GM23248 (cell line): ENCODE data around the gene OR4A16. TPM values are rescaled to one million over a fixed set of nuclear protein-coding genes. Genes with fewer than 3 reads are reported as not detected.

Experiments used
- DNase-seq: peaks from one replicate; pipeline ENCODE4 v3.0.0-alpha.2; 2015
- H2AFZ ChIP-seq: fragments of 200-600 bp; sonication (generic); 2 replicates; pipeline ENCODE4 v1.6.1; 2016; ENCODE audit warnings: antibody characterized with exemption
- H3F3A ChIP-seq: fragments of 200-600 bp; sonication (generic); 2 replicates; pipeline ENCODE4 v1.6.1; 2016; ENCODE audit warnings: mild to moderate bottlenecking, antibody characterized with exemption, mixed run types; ENCODE audit not compliant: insufficient read depth
- H3K27ac ChIP-seq: fragments of 200-600 bp; sonication (generic); 2 replicates; pipeline ENCODE4 v1.5.1; 2016; ENCODE audit warnings: mild to moderate bottlenecking
- H3K27me3 ChIP-seq: fragments of 200-600 bp; sonication (generic); replicated peaks from 2 replicates; pipeline ENCODE4 v1.6.1; 2016; ENCODE audit warnings: mild to moderate bottlenecking; ENCODE audit not compliant: insufficient read depth
- H3K36me3 ChIP-seq: fragments of 200-600 bp; sonication (generic); 2 replicates; pipeline ENCODE4 v1.6.1; 2016; ENCODE audit warnings: low read depth, mild to moderate bottlenecking
- H3K4me1 ChIP-seq: fragments of 200-600 bp; sonication (generic); 2 replicates; pipeline ENCODE4 v1.6.1; 2016; ENCODE audit warnings: mild to moderate bottlenecking; ENCODE audit not compliant: insufficient read depth
- H3K4me2 ChIP-seq: fragments of 200-600 bp; sonication (generic); one replicate; pipeline ENCODE4 v1.6.1; 2016; ENCODE audit warnings: mild to moderate bottlenecking; ENCODE audit not compliant: unreplicated experiment
- H3K4me3 ChIP-seq: fragments of 200-600 bp; sonication (generic); 2 replicates; pipeline ENCODE4 v1.5.1; 2016; ENCODE audit warnings: mild to moderate bottlenecking
- H3K79me2 ChIP-seq: fragments of 200-600 bp; sonication (generic); 2 replicates; pipeline ENCODE4 v1.6.1; 2016; ENCODE audit warnings: mild to moderate bottlenecking; ENCODE audit not compliant: insufficient read depth
- H3K9ac ChIP-seq: fragments of 200-600 bp; sonication (generic); 2 replicates; pipeline ENCODE4 v1.6.1; 2016; ENCODE audit warnings: mild to moderate bottlenecking
- H3K9me2 ChIP-seq: fragments of 200-600 bp; sonication (generic); 2 replicates; pipeline ENCODE4 v1.6.1; 2016; ENCODE audit warnings: mixed run types, mild to moderate bottlenecking, moderate library complexity; ENCODE audit not compliant: insufficient read depth
- H3K9me3 ChIP-seq: fragments of 200-600 bp; sonication (generic); one replicate; pipeline ENCODE4 v1.6.1; 2017; ENCODE audit warnings: low read depth
- H4K20me1 ChIP-seq: fragments of 200-600 bp; sonication (generic); 2 replicates; pipeline ENCODE4 v1.6.0; 2016; ENCODE audit not compliant: insufficient read depth
- EZH2 ChIP-seq: fragments of 200-600 bp; sonication (generic); IDR thresholded peaks from 2 replicates; pipeline ENCODE4 v1.6.1; 2018; ENCODE audit warnings: antibody characterized with exemption, mild to moderate bottlenecking; ENCODE audit not compliant: insufficient read depth, poor library complexity, severe bottlenecking
- EZH2phosphoT487 ChIP-seq: fragments of 200-600 bp; sonication (generic); IDR thresholded peaks from 2 replicates; pipeline ENCODE4 v1.6.1; 2018; ENCODE audit warnings: antibody characterized with exemption, moderate library complexity, mild to moderate bottlenecking, low read depth; ENCODE audit not compliant: insufficient read depth
- WGBS, 2 experiments: methylation state at CpG; one replicate each; pipeline ENCODE4 v1.1.6; 2015 to 2017; ENCODE audit warnings: low lambda C conversion rate in 2 of 2, low coverage in 1 of 2; ENCODE audit errors: missing lambda C conversion rate in 2 of 2; 5-methylcytosine and 5-hydroxymethylcytosine counted together
- in situ Hi-C: fragments of 300-500 bp; cut with MboI; formaldehyde crosslinking; loops from 2 replicates; pipeline ENCODE4 v1.15.0; 2020
- polyA plus RNA-seq: library from polyadenylated mRNA; unstranded; fragments of >200 nt; fragmentation: Nextera tagmentation; extraction: Ambion mirVana; gene quantifications from 2 replicates; pipeline ENCODE4 v1.2.1, GENCODE V29; 2016
- total RNA-seq: library from RNA; depleted of rRNA; stranded (reverse); fragments of >200 nt; shearing (Covaris generic); gene quantifications from 2 replicates; pipeline ENCODE4 v1.2.3, GENCODE V29; 2014; rRNA removed

The OR4A16 gene
- total and polyA plus RNA-seq, 2 experiments from 2014 or later: not detected

DNA sequence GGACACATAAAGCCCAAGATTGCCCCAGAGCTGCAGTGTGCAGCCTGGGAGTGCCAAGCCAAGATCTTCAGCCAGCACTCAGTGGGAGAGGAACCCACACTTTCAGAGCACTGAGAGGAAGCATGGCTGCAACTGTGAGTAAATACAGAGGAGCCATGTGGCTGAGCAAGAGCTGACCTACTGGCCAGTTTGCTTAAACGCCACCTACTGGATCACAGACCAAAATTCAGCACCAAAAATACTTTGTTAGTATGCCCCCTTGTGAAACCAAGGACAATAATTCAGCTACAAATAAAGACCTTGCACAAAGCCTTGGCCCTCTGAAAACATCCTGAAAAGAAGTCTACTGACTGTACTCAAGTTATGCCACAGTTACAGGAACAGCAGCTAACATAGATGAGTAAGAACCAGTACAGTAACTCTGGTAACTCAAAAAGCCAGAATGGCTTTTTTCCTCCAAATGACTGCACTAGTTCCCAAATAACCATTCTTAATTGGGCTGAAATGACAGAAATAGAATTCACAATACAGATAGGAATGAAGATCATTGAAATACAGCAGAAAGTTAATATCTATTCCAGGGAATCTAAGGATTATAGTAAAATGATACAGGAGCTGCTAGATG, 14.7 kb downstream of the OR4A16 start:
- in situ Hi-C loops: no loop called here
- no peaks in the 10 kb centered on the region for H3K36me3 ChIP-seq

DNA sequence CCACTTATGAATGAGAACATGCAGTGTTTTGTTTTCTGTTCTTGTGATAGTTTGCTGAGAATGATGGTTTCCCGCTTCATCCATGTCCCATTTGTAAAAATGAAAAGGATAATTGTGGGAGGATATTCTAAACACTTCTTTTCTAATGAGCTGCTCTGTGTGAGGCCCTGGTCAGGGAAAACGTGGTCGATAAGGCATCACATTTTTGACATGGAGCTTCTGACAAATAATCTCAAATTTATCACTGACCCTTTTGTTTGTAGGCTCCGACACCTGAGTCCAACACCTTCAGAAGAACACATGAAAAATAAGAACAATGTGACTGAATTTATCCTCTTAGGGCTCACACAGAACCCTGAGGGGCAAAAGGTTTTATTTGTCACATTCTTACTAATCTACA, 24.7 kb downstream of the OR4A16 start, which contains the start of gene OR4A15:
TSS of gene OR4A15 (plus strand) at position 301 of the 400 bp plus-strand sequence. CDS start at position 301, 0 bp downstream.
- Histone ChIP-seq H3K4me2 (no peak within 1 kb of the TSS), H3K79me2 (no peaks in the 10 kb centered on the region), H3K9ac (no peak within 1 kb of the TSS), H3K4me3 (no peak within 1 kb of the TSS), H3K9me2 (no peaks in the 10 kb centered on the region), H3K27me3 (no peaks in the 10 kb centered on the region), H3F3A (no peaks in the 10 kb centered on the region), H3K36me3 (no peaks in the 10 kb centered on the region), H3K4me1 (no peaks in the 10 kb centered on the region), H3K27ac (no peak within 1 kb of the TSS), H4K20me1 (no peaks in the 10 kb centered on the region), H2AFZ (no peak within 1 kb of the TSS), H3K9me3 (peaks cover 9% of the 10 kb centered on the region)
- TF ChIP-seq EZH2phosphoT487: no peak
- in situ Hi-C loops: no loop called here
- 8% methylated on average over 4 of the region's 4 CpGs for WGBS, 2 experiments
- no peak for DNase-seq

More for the DNA sequence above, 14.7 kb downstream of the OR4A16 start:
- H3K27me3 ChIP-seq: no peaks in the 10 kb centered on the region
- H3K27ac ChIP-seq: no peak overlapping the region
- no peaks in the 10 kb centered on the region for H3K9me3 ChIP-seq
- H4K20me1 ChIP-seq: no peaks in the 10 kb centered on the region
- no peak overlapping the region for H3K9ac ChIP-seq
- H3F3A ChIP-seq: no peaks in the 10 kb centered on the region
- TF ChIP-seq EZH2phosphoT487 (no peak), EZH2 (no peak)
- H3K79me2 ChIP-seq: no peaks in the 10 kb centered on the region
- no peaks in the 10 kb centered on the region for H3K4me1 ChIP-seq
- WGBS, 2 experiments: 0 to 7% methylated on average over 1 of the region's 1 CpG
- H3K9me2 ChIP-seq: no peaks in the 10 kb centered on the region
- no peak for DNase-seq
- no peak overlapping the region for H3K4me3 ChIP-seq
- H2AFZ ChIP-seq: no peak overlapping the region
- H3K4me2 ChIP-seq: no peak overlapping the region

Other genes with a start within 250 kb of the OR4A16 start
- not detected in 2 replicates for gene TRIM48, start 81.0 kb upstream of the OR4A16 start, total RNA-seq
- gene TRIM48, start 81.0 kb upstream of the OR4A16 start, polyA plus RNA-seq: not detected in 2 replicates
- not detected in 2 replicates for gene OR4A15, start 24.8 kb downstream of the OR4A16 start, total RNA-seq
- gene OR4A15, start 24.8 kb downstream of the OR4A16 start, polyA plus RNA-seq: not detected in 2 replicates
- gene OR4C15, start 211.3 kb downstream of the OR4A16 start, total RNA-seq: not detected in 2 replicates
- not detected in 2 replicates for gene OR4C15, start 211.3 kb downstream of the OR4A16 start, polyA plus RNA-seq
- gene OR4C16, start 228.9 kb downstream of the OR4A16 start, total RNA-seq: not detected in 2 replicates
- not detected in 2 replicates for gene OR4C16, start 228.9 kb downstream of the OR4A16 start, polyA plus RNA-seq